Measurements from ENCODE around the gene SLC38A8.

The SLC38A8 gene

GRCh38 chr16:83971165-83972130 lies 71.1 kb downstream of the SLC38A8 start:
- DNase-seq (ENCODE audit: low read depth, low spot score) = no peak

DNA sequence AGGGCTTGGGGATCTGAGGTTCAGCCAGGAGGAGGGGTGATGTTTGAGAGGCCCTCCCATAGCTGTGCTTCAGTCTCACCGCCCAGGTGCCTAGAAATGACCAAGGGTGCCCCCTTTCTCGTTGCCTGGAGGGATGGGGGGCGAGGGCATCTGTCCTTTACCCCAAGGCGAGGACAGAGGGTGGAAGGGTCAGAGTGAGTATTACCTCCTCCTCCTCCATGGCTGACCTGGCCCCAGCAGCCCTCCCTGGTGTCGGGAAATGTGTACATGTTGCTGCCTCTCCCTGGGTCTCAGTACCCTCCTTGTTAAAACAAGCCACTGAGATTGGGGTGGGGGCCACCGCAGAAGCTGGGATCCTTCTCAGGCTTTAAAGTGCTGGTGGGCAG lies 72.2 kb downstream of the SLC38A8 start:
- DNase-seq (ENCODE audit: low read depth, low spot score) = no peak

DNA sequence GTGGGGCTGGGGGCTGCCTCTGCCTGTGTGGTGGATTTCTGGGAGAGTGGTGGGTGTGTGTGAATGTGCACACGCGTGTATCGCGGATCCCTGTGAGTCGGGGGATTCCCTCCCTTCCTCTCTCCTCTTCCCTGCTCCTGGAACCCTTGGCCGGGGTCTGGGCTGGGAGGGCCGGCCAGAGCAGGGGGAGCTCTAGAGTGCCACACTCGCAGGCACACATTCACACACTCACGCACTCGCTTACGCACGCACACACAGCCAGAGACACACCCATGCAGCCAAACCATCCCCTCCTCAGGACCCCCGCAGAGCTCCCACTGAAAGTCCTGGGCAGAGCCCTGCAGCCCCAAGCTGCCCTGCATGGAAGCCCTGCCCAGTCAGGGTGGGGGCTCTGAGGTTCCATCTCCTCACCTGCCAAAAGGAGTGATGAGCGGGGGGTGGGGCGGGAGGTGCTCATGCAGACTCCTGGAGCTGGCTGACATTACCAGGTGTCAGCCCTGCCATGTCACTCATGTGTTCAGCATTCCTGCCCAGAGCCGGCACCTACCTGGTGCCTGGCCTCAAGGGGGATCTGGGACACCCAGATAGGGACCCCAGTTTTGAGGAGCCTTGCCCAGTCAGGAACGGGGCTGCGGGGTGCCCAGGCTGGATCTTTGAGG lies 72.7 kb downstream of the SLC38A8 start:
- DNase-seq (ENCODE audit: low read depth, low spot score) = no peak

GRCh38 chr16:83968891-83969649 lies 73.5 kb downstream of the SLC38A8 start:
- no peak for DNase-seq (ENCODE audit: low read depth, low spot score)

DNA sequence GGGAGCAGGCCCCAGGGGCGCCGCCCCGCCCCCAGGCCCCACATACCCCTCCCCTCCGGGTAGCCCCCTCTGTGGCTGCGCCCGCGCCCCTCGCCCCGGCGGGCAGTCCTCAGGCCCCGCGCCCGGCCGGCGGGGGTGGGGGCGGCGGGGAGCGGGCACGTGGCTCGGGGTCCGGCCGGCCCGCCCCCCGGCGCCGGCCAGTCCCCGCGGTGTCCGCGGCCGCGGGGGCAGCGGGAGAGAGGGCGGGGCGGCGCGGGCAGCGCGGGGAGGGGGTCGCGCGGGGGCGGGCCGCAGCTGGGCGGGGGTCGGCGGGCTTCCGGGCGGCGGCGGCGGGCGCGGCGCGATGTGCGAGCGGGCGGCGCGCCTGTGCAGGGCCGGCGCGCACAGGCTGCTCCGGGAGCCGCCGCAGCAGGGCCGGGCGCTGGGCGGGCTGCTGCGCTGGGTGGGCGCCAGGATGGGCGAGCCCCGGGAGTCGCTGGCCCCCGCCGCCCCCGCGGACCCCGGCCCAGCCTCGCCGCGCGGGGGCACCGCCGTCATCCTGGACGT lies 74.2 kb downstream of the SLC38A8 start:
- peak; percentile 25 for DNase-seq (ENCODE audit: low read depth, low spot score)

DNA sequence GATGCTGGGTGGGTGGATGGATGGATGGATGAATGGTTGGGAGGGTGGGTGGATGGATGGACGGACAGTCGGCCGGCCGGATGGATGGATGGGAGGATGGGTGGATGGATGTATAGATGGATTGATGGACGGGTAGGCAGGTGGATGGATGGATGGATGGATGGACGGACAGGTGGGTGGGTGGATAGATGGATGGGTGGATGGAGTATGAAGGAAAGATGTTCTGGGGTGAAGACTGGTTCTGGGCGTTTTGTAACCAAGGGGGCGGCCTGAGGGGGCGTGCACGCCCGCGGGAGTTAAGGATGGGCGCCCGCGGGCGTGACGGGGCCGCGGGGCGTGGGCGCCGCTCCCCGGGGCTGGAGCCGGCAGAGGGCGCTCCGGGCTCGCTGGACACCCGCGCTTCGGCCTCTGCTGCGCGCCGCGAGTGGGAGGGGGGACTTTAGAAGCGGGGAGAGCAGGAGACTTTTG lies 74.7 kb downstream of the SLC38A8 start, which contains the start of gene NECAB2:
Gene NECAB2, plus strand, starts transcription at position 407 of the 468 bp plus-strand sequence. CDS start 405 bp downstream, outside the sequence.
- DNase-seq (ENCODE audit: low read depth, low spot score) = peak; percentile 62

DNA sequence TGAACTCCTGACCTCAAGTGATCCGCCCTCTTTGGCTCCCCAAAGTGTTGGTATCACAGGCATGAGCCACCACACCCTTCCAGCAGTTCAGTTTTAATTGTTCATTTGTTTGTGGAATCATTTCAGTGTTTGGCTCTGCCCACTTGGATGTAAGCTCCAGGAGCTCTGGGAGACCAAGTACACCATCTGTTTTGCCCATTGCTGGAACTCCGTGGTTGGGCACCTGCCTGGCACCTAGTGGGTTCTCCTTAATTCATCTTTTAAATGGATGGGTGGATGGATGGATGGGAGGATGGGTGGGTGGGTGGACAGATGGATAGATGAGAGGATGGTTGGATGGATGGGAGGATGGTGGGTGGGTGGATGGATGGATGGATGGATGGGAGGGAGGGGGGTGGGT lies 75.5 kb downstream of the SLC38A8 start:
- no peak for DNase-seq (ENCODE audit: low read depth, low spot score)

GRCh38 chr16:83966153-83966696 lies 76.4 kb downstream of the SLC38A8 start:
- DNase-seq (ENCODE audit: low read depth, low spot score) = no peak

- DNase-seq (ENCODE audit: low read depth, low spot score) = no peak
These were observed 77.0 kb downstream of the SLC38A8 start for GRCh38 chr16:83965444-83966152.

DNA sequence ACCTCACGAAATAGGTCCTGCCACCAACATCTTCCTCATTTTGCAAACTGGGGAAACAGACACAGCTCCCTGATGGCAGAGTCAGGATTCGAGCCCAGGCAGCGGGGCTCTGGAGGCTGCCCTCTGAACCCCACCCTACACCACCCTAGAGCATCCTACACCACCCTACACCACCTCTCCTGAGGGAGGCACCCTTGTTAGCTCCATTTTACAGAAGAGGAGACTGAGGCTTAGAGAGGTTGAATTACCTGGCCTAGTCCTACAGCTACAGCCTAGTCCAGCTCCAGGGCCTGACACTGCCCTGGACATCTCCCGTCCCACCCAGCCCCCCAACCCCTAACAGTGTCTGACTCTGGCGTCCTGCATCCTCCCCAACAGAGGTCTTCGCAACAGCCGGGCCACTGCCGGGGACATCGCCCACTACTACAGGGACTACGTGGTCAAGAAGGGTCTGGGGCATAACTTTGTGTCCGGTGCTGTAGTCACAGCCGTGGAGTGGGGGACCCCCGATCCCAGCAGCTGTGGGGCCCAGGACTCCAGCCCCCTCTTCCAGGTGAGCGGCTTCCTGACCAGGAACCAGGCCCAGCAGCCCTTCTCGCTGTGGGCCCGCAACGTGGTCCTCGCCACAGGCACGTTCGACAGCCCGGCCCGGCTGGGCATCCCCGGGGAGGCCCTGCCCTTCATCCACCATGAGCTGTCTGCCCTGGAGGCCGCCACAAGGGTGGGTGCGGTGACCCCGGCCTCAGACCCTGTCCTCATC lies 77.7 kb downstream of the SLC38A8 start:
- no peak for DNase-seq (ENCODE audit: low read depth, low spot score)

- DNase-seq (ENCODE audit: low read depth, low spot score) = no peak
These were observed 79.1 kb downstream of the SLC38A8 start for GRCh38 chr16:83963277-83964119.

- no peak for DNase-seq (ENCODE audit: low read depth, low spot score)
These were observed 81.0 kb downstream of the SLC38A8 start for GRCh38 chr16:83961591-83961990.

DNA sequence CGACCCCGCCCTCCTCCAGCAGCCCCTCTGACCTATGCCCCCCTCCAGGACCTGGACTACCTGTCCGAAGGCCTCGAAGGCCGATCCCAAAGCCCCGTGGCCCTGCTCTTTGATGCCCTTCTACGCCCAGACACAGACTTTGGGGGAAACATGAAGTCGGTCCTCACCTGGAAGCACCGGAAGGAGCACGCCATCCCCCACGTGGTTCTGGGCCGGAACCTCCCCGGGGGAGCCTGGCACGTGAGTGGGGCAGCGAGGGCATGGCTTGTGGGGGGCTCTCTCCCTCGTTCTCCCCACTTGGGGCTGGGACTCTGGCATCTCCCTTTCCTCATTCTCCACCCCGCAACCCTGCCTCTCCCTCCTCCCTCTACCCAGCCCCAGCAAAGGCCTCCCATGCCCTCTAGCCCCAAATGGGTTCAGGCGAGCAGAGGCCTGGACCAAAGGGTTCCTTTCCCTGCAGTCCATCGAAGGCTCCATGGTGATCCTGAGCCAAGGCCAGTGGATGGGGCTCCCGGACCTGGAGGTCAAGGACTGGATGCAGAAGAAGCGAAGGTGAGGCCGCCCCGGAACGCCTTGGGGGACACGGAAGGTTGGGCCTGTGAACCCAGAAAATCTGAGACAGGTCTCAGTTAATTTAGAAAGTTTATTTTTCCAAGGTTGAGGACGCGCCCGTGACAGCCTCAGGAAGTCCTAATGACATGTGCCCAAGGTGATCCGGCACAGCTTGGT lies 81.9 kb downstream of the SLC38A8 start:
- DNase-seq (ENCODE audit: low read depth, low spot score) = no peak
